GM18867 (cell line): Measurements from ENCODE around the gene ZNF821.
"Not testable (repeated sequence)": the region's sequence is repeated elsewhere in the genome, so short reads cannot be mapped to it uniquely, and the experiment has no call there.

Experiments
- ATAC-seq: cut with Tn5 transposase; IDR thresholded peaks from one replicate; pipeline ENCODE4 v1.9.1; 2021; ENCODE audit warnings: mild to moderate bottlenecking, moderate library complexity; ENCODE audit not compliant: unreplicated experiment

The ZNF821 gene, protein sequence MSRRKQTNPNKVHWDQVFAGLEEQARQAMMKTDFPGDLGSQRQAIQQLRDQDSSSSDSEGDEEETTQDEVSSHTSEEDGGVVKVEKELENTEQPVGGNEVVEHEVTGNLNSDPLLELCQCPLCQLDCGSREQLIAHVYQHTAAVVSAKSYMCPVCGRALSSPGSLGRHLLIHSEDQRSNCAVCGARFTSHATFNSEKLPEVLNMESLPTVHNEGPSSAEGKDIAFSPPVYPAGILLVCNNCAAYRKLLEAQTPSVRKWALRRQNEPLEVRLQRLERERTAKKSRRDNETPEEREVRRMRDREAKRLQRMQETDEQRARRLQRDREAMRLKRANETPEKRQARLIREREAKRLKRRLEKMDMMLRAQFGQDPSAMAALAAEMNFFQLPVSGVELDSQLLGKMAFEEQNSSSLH

DNA sequence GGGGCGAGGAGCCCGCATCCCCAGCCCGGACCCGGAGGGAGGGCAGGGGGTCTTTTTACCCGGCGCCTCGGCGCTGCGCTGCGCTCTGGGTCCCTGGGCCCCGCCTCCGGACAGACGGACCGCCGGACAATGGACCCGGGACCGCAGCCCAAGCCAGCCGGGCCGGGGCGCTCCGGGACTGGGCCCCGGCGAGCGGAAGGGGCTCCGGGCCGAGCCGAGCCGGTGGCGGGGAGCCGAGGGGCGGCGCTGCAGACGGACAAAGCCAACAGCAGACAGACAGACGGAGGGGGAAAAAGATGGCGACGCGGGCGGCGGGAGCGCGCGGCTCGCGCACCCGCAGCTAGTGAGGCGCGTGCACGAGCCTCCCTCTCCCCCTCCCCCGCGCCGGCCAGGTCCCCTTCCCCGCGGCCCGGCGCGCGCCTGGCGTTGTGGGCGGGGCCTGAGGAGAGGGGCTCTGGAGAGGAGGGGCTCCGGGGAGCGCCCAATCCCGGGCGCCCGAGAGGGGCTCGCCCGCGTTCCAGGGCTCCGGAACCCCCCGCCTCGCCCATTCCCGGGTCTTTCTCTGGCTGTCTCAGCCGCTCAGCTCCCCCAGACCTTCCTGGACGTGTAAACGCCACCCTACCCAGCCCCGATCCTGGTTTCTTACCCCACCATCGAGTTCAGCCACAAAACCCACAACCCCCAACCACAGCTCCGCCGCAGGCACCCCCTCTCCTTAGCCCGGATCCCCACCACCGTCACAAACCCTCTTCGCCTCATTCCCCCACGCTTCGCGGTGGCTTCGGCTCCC is at the start of gene ZNF821:
ZNF821 (minus strand) TSS at position 334 of the 790 bp plus-strand sequence. CDS start 4,236 bp downstream, outside the sequence.
- peak; percentile 54 for ATAC-seq

DNA sequence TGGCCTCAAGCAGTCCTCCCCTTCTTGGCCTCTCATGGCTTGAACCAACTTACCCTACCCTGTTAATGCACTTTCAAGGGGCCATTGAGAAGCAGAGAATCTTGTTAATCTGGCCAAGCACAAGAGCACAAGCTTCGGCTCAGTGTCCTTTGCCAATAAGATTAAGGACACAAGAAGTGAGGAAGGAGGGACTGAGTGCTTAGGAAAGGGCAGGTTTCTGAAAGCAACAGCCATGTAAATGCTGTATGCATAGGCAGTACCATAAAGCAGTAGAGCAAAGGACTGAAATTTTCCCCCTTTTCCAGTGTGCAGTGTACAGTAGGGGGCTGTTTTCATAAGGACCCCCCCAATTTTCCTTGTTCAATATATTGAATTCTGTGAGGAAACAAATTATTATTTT is 49.0 kb upstream of the ZNF821 start:
- ATAC-seq: no peak

DNA sequence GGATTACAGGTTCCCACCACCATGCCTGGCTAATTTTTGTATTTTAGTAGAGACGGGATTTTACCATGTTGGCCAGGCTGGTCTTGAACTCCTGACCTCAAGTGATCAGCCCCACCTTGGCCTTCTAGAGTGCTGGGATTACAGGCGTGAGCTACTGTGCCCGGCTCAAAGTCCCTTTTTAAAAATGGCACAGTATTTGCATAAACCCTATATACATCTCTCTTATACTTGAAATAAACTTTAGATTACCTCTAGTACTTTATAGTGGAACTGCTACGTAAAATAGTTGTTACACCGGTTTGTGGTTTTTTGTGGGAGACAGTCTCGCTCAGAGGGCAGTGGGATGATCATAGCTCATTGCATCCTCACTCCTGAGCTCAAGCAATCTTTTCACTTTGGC is 47.6 kb upstream of the ZNF821 start:
- ATAC-seq: no peak

DNA sequence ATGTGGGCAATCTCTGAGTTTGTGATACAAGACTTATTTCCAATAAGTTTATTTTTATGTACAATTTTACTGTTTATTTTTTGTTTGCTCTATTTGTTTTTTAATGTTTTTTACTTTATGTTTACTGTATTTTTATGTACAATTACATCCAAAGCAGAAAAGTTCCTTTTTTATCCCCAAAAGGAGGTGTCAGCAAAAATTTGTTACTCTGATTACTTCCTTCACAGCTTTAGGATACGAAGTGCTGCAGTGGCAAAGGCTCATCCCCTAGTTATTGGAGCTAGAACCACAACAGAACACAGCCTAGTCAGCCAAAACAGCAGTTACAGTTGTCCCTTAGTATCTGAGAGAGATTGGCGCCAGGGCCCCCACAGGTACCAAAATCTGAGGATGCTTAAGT is 47.0 kb upstream of the ZNF821 start:
- no peak for ATAC-seq

DNA sequence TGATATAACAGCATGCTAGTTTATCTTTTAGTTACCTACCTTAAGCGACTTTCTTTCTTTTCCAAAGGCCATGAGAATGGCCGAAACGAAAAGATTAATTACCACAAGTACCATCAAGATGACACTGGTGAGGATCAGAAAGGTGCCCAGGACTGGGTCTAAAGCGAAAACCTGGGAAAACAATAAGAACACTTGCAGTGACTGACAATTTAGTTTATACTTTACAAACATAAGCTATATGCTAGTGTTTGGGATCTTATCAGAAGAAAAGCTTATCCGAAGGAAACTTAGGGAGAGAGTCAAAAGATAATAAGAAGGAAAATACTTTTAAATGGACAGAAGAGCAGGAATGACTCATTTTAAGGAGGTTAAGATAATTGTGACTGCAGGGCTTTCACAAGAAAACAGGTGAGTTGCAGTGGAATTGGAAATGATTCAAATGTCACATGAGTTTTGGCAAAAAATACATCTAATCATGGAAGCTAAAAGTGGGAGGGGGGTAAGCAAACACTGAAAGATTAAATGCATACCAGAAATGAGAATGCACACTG is 46.1 kb upstream of the ZNF821 start:
- ATAC-seq: no peak

DNA sequence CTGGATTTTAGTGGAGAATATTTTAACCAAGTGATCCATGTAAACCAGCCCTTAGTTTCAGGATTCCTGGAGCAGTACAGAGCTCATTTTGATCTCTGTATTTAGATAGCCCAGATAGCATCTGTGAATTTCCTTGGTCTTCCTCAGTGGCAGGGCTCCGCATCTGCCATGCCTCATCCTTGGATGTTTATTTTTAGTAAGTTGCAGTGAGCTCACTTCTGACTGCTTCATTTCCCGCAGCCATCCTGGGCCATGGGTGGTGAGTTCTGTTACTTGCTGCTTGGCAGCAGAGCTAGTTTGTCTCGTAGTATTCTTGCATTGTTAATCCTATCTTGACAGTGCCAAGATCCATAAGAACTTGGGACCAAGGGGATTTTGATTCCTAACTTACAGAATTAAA is 45.1 kb upstream of the ZNF821 start:
- ATAC-seq: no peak

DNA sequence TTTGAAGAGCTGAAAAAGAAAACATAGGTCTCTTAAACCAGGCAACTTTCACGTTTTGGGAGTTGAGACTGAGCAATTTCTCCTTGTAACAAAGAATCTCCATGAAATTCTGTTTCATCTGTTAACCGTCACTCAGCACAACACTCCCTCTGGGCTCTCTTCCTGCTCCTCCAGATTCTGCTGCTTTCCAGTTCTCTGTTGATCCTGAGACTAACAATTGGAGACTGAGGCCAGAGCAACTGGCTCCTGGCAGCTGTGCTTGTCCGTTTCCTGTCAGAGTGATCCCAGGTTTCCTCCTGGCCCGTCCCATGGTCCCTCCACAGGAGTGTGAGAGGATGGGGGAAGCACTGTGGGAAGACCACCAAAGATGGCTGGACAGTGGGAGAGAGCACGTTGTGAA is 43.8 kb upstream of the ZNF821 start:
- no peak for ATAC-seq

DNA sequence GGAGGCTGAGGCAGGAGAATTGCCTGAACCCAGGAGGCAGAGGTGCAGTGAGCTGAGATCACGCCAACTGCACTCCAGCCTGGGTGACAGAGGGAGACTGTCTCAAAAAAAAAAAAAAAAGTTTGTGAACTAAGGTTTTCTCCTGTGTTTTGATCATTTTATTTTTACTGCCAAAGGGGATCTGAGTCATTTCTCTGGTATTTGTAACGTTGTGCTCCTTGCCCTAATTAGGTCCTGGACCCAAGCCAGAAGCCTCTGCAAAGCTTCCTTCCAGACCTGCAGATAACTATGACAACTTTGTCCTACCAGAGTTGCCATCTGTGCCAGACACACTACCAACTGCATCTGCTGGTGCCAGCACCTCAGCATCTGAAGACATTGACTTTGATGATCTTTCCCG is 43.4 kb upstream of the ZNF821 start:
- ATAC-seq: no peak

DNA sequence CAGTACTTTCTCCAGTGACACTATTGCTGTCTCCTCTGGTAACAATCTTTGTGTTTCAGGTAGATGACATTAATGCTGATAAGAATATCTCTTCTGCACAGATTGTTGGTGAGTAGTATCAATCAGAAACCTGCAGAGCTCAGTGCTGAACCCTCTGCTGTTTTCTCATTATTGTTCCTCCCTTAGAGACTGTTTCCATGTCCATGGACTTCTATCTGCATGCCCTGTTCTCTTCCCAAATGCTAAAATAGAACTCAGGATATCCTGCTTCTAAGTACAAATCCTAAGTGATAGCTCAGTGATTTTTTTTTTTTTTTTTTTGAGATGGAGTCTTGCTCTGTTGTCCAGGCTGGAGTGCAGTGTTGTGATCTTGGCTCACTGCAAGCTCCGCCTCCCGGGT is 40.7 kb upstream of the ZNF821 start:
- no peak for ATAC-seq

DNA sequence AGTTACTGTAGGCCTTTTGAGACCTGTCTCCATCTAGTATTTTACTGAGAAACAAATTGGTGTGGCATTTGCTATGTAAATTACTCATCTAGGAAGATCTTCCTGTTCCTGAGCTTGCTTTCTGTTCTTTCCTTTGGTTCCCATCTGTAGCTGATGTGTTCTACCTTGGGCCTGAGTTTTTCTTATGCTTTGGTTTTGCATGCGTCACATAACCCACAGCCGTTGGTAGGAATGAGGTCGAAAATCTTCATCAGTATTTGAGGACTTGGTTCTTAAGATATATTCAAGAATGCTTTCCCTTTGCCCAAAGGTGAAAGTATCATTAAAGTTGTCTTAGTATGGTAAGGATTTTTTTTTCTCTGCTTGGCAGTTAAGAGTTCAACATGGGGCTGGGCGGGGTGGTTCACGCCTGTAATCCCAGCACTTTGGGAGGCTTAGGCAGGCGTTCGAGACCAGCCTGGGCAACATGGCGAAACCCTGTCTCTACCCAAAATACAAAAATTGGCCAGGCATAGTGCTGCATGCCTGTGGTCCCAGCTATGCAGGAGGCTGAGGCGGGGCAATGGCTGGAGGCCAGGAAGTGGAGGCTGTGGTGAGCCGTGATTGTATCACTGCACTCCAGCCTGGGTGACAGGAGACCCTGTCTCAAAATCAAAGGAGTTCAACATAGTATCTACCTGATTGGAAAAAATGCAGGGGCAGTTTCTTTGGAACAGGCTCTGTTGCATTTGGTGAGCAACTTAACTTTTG is 40.1 kb upstream of the ZNF821 start:
- no peak for ATAC-seq

DNA sequence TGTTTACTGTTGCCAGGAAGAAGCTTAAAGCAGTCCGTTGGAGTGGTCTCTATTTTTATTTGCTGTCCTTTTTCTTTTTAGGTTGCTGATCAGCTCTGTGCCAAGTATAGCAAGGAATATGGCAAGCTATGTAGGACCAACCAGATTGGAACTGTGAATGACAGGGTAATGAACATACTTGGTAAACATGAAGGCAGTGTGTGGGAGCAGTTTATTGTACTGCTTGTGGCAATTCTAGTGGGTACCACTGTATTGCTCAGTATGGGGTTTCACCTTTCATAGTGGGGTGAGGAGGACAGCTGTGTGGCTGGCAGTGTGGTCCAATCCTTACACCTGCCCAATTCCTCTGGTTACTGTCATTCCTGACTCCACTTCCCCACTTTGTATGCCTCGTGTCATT is 36.7 kb upstream of the ZNF821 start:
- ATAC-seq: no peak

DNA sequence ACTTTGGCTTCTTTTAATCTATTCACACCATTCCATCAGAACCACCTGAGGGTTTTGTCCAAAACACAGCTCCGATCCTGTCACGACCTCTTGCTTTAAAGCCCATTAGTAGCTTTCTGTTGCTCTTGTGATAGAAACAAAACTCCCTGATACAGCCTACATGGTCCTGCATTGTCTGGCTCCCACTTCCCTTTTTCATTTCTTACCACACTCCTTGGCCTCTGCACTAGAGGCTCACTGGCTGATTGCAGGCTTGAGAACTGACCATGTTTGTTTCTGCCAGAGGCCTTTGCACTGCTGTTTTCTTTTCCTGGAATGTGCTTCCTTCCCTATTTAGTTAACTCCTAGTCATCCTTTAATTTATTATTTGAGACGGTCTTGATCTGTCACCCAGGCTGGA is 35.1 kb upstream of the ZNF821 start:
- peak; percentile 82 for ATAC-seq

DNA sequence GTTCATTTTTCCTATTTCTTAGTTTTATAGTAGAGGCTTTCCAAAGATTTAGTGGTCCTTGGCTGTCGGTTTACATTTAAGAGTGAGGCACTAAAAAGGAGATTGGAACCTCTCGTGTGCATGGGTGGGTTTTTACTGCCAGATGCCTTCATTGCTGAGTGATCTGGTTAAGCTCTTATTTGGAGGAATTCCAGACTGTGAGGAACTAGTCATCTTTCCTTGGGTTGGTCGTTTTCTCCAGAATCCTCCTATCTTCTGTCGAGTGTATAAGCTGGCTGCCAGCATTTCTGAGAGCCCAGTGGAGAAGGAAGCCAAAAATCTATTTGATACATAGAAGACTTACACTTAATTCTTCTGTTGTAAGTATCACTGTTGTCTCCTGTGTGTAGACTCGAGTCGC is 33.9 kb upstream of the ZNF821 start:
- ATAC-seq: no peak

DNA sequence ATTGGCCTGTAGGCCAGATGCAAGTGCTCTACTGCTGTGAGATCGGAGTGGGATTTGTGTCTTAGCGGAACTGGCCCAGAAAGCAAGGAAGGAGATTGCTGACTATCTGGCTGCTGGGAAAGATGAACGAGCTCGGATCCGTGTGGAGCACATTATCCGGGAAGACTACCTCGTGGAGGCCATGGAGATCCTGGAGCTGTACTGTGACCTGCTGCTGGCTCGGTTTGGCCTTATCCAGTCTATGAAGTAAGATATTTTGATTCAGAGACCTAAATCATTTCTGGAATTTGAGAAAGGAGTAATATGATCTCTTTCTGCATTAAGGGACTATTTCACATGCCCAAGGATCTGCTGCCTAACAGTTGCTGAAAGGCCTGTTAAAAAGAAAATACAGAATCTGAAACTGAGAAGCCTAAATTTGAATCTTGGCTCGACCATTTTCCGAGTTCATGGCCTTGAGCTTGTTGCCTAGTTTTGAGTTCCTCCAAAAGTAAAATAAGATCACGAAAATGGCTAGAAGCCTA is 32.5 kb upstream of the ZNF821 start:
- no peak for ATAC-seq

DNA sequence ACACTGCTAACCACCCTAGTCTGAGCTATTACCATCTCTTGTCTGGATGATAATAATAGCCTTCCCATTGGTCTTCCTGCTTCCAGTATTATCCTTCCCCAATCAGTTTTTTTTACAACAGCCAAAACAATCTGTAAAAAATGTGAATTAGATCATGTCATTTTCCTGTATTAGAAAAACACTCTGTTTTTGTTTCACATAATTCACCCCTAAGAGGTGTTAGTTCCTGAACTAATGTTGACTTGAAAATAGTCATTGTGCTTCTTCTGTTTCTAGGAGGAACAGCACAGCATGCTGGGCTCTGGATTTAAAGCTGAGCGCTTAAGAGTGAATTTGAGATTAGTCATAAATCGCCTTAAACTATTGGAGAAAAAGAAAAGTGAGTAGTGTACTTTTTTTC is 31.4 kb upstream of the ZNF821 start:
- no peak for ATAC-seq

DNA sequence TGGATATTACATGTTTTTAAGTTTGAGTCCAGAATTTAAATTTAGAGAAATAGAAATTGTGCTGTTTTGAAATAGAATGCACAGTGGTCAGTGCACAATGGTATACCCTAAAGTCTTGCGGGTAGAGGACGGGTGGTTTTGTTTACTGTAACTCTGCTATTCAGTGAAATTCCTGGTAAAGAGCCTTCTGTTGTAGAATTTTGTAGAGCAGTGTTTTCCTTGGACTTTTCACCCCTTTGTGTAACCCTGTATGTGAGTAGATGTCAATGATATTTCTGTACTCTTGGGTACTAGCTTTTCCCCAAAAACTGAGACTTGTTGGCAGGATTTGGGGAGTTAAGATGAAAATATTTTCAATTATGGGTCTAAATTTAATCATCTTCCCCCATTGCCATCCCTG is 30.8 kb upstream of the ZNF821 start:
- ATAC-seq: no peak

DNA sequence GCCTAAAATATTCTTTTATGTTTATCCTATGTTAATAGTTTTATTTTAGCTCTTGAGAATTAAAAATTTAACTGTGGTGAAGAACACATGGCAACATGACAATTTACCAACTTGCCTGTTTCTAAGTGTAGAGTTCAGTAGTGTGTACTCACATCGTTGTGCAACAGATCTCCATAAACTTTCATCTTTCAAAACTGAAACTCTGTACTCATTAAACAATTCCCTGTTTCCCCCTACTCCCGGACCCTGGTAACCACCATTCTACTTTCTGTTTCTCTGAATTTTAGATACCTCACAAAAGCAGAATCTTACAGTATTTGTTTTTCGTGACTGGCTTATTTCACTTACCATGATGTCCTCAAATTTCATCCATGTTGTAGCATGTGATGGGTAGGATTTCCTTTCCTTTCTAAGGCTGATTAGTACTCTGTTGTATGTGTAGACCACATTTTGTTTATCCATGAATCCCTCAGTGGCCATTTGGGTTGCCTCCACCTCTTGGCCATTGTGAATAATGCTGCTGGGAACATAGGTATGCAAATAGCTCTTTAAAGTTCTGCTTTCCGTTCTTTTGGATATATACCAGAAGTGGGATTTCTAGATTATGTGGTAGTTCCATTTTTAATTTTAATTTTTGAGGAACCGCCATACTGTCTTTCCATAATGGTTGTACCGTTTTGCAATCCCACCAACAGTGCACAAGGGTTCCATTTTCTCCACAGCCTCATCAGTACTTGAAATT is 28.7 kb upstream of the ZNF821 start:
- ATAC-seq: no peak

DNA sequence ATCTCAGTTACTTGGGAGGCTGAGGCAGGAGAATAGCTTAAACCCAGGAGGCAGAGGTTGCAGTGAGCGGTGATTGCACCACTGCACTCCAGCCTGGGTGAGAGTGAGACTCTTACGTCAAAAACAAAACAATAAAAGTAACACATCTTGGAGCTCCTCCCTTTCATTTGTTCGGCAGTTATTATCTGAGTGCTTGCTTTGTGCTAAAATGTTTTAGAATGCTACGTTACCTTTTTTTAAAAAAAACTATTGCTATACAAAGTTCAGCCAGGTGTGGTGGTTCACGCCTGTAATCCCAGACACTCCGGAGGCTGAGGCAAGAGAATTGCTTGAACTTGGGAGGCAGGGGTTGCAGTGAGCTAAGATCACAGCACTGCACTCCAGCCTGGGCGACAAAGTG is 27.1 kb upstream of the ZNF821 start:
- no peak for ATAC-seq

DNA sequence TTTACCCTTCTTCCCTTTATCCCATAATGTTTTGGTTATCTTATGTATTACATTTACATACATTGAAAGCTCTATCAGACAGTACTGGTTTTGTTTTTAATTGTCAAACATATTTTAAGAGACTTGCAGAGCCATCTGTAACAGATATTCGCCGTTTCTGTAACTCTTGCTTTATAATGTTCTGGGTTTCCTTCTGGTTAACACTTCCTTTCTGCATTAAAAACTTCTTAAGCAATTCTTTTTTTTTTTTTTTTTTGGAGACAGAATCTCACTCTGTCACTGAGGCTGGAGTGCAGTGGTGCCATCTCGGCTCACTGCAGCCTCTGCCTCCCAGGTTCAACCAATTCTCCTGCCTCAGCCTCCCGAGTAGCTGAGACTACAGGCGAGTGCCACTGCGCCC is 21.8 kb upstream of the ZNF821 start:
- not testable (repeated sequence) for ATAC-seq

DNA sequence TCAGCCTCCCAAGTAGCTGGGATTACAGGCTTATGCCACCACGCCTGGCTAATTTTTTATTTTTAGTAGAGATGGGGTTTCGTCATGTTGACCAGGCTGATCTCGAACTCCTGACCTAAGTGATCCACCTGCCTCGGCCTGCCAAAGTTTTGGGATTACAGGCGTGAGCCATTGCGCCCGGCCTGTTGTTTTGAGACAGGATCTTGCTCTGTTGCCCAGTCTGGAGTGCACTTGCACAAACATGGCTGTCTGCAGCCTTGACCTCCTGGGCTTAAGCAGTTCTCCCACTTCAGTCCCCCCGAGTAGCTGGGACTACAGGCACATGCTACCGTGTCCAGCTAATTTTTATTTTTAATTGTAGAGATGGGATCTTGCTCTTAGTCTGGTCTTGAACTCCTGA is 20.3 kb upstream of the ZNF821 start:
- ATAC-seq: no peak
